C4-2B (cell line): ENCODE results near the gene ZFAND2A.

ENCODE experiments used
- H3K27ac ChIP-seq: fragments of 450-650 bp; 2 replicates; pipeline ENCODE4 v1.5.1; 2017
- ZFX ChIP-seq: fragments of 450-650 bp; IDR thresholded peaks from 2 replicates; pipeline ENCODE4 v1.6.1; 2017
- TF ChIP-seq, protein P1 (sequence below): fragments of 450-650 bp; conservative IDR thresholded peaks from 2 replicates; pipeline ENCODE4 v1.5.1; 2017; ENCODE audit warnings: mild to moderate bottlenecking

ZFAND2A gene

GRCh38 chr7:1181640-1182039 lies 21.6 kb upstream of the ZFAND2A start:
- no peak overlapping the region for H3K27ac ChIP-seq
- TF ChIP-seq, protein P1, sequence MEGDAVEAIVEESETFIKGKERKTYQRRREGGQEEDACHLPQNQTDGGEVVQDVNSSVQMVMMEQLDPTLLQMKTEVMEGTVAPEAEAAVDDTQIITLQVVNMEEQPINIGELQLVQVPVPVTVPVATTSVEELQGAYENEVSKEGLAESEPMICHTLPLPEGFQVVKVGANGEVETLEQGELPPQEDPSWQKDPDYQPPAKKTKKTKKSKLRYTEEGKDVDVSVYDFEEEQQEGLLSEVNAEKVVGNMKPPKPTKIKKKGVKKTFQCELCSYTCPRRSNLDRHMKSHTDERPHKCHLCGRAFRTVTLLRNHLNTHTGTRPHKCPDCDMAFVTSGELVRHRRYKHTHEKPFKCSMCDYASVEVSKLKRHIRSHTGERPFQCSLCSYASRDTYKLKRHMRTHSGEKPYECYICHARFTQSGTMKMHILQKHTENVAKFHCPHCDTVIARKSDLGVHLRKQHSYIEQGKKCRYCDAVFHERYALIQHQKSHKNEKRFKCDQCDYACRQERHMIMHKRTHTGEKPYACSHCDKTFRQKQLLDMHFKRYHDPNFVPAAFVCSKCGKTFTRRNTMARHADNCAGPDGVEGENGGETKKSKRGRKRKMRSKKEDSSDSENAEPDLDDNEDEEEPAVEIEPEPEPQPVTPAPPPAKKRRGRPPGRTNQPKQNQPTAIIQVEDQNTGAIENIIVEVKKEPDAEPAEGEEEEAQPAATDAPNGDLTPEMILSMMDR: no peak
- TF ChIP-seq ZFX: no peak

- H3K27ac ChIP-seq: no peak overlapping the region
- TF ChIP-seq ZFX: no peak
- TF ChIP-seq, protein P1: no peak
These were observed 21.0 kb upstream of the ZFAND2A start for GRCh38 chr7:1181031-1181430.

DNA sequence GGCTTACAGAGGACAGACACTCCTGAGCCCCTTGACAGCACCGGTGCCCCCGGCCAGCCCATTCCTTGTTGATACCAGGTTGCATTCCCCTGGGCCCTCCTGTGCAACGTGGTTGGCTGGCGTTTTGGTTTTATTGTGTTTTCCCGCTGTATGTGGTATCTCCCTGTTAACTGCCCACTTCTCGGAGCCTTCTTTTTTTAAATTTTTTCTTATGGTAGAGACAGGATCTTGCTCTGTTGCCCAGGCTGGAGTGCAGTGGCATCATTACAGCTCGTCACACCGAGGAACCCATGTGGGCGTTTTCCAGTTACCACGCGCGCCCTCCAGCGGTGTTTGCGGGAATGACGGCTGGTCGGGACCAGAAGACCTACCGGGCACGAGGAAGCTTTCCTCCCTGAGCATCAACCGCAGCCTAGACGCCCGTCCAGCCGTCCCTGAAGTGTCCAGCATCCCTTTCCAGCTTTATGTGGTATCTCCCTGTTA lies 16.9 kb upstream of the ZFAND2A start:
- no peak for TF ChIP-seq ZFX
- TF ChIP-seq, protein P1: peak; percentile 58
- no peak overlapping the region for H3K27ac ChIP-seq

- peak overlapping the region; percentile 44 for H3K27ac ChIP-seq
- TF ChIP-seq ZFX: no peak
- TF ChIP-seq, protein P1: peak; percentile 90
These were observed 16.2 kb upstream of the ZFAND2A start for GRCh38 chr7:1175967-1176851.

DNA sequence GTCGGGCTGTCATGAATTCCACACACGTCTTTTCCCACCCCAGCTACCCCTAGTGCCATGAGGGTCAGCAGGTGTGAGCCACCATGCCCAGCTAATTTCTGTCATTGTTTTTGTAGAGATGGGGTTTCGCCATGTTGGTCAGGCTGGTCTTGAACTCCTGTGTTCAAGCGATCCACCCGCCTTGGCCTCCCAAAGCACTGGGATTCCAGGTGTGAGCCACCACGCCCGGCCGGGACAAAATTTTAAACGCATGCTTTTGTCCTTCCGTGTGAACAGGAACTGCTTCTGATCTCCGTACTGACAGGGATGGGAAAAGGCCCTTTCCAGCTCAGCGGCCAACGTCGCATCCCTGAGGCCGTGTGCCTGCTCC lies 15.6 kb upstream of the ZFAND2A start:
- peak overlapping the region; percentile 44 for H3K27ac ChIP-seq
- TF ChIP-seq ZFX: no peak
- TF ChIP-seq, protein P1: no peak

DNA sequence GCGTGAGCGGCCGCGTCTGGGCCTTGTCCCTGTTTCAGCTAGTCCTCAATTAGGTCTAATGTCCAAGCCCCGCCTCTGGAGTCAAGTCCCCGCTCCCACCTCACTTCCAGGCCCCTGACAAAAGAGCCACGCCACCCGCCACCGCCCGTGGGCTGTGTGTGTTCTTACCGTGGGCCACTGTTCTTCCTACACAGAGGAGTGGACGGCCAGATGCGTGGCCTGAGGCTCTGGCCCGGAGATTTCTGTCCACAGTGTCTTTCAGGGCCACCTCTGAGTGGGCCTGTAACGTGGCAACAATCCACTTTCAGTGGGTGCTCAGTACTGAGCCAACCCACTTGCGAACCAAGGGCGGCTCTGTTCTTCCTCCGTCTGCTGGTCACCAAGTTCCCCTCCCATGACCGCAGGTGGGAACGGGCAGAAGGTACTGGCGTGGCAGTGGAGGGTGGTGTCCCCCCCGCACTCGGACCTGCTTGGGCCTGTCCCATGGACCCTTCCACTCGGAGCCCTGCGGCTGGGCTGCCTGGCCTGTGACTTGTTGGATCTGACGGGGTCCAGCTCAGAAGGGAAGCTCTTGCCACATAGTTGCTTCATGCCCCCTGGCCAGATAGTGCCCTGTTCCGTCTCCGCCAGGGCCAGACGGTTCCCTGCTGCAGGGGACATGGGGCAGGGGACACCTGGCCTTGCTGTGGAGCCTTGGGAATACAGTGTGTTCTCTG lies 15.0 kb upstream of the ZFAND2A start:
- TF ChIP-seq ZFX: no peak
- TF ChIP-seq, protein P1: no peak
- peak overlapping the region; percentile 44; the same call in 1 of the 2 replicates for H3K27ac ChIP-seq

DNA sequence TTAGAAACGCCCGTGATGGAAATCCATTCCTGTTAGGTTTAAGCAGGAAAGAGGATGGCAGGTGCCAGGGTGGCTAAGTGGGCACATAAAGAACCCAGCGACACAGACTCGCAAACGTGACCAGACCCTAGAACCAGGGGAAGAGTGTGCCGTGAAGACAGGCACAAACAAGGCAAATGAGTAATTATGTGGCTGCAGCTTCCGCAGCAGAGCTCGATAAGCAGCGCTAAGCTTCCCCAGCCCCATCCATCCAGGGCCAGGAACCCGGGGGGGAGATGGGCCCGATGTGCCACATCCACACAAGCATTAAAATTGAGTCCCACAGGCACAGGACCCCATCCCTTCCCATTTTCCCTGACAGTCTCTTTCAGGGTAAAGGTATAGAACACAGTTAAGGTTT lies 14.0 kb upstream of the ZFAND2A start:
- H3K27ac ChIP-seq: no peak overlapping the region
- TF ChIP-seq, protein P1: no peak
- TF ChIP-seq ZFX: no peak
